Ovary (tissue), 9 donors: ENCODE data around the gene NAT8L. TPM values are rescaled to one million over a fixed set of nuclear protein-coding genes. Genes with fewer than 3 reads are reported as not detected.

Experiments
- DNase-seq, 5 donors: peaks; one replicate each; pipeline ENCODE4 v3.0.0-alpha.2; 2019 to 2020
- H3K27ac ChIP-seq, 2 donors: fragments of 200-600 bp; one replicate each; pipeline versions ENCODE4 v1.5.1 to v1.8.0; 2019 to 2022
- H3K27me3 ChIP-seq: fragments of 200-600 bp; one replicate; pipeline ENCODE4 v1.8.0; 2022
- H3K36me3 ChIP-seq: fragments of 200-600 bp; sonication (generic); one replicate; pipeline ENCODE4 v1.5.1; 2019
- H3K4me1 ChIP-seq: one replicate; pipeline ENCODE4 v1.8.1; 2013; ENCODE audit warnings: mild to moderate bottlenecking, moderate library complexity; ENCODE audit not compliant: insufficient read depth
- H3K4me3 ChIP-seq: fragments of 200-600 bp; sonication (generic); one replicate; pipeline ENCODE4 v1.5.1; 2017
- H3K9me3 ChIP-seq, 2 donors: fragments of 200-600 bp in 1 of 2; sonication (generic) in 1 of 2; one replicate each; pipeline versions ENCODE4 v1.5.1 to v1.8.1; 2013 to 2019; ENCODE audit warnings: mild to moderate bottlenecking in 1 of 2, moderate library complexity in 1 of 2
- EP300 ChIP-seq: sonication (generic); formaldehyde crosslinking; IDR thresholded peaks from one replicate; pipeline ENCODE4 v1.6.1; 2017; ENCODE audit warnings: antibody characterized with exemption
- POLR2A ChIP-seq: fragments of 450-650 bp; IDR thresholded peaks from one replicate; pipeline ENCODE4 v1.6.1; 2017; ENCODE audit warnings: antibody characterized with exemption, mild to moderate bottlenecking, moderate library complexity
- WGBS, 3 donors: extraction: QIAGEN DNeasy Blood & Tissue Kit in 1 of 3; methylation state at CpG; one replicate each; pipeline versions ENCODE4 v1.1.5 to v1.1.7; 2013 to 2017; 5-methylcytosine and 5-hydroxymethylcytosine counted together
- intact Hi-C, 4 donors: fragments of 100-400 bp; cut with DNase I; formaldehyde crosslinking; loops; one replicate each; pipeline versions ENCODE4 v1.11.0 to v1.15.1; 2022 to 2023
- polyA plus RNA-seq, 2 donors: library from polyadenylated mRNA; stranded (reverse); fragments of 200-250 nt in 1 of 2; fragments of 350-450 nt in 1 of 2; fragmentation: Illumina TruSeq in 1 of 2; extraction: RNeasy Lipid Tissue Mini Kit (QIAGEN cat#74804) in 1 of 2; gene quantifications; one replicate each; pipeline ENCODE4 v1.2.3, GENCODE V29; 2013 to 2014
- total RNA-seq, 7 donors: library from RNA; depleted of rRNA in 2 of 7; stranded (reverse); fragments of >200 nt in 2 of 7; fragmentation: NEBNext Ultra II Directional in 3 of 7; extraction: Animal tissue kit (Norgen Biotek cat#: 25700) in 3 of 7; gene quantifications; one replicate each; pipeline versions ENCODE4 v1.1.0 to v1.2.4, GENCODE V29; 2016 to 2023
- TF ChIP-seq, protein P1 (sequence below), 3 donors: fragments of 450-650 bp in 2 of 3; fragments of 200-600 bp in 1 of 3; IDR thresholded peaks; one replicate each; pipeline versions ENCODE4 v1.5.1 to v1.8.0; 2016 to 2022; ENCODE audit warnings: antibody characterized with exemption in 3 of 3, mild to moderate bottlenecking in 1 of 3
- donor health status: DM: no; HTN: no; CAD: no; lungs with moderate emphysema.
- donor health status: DM: no; HTN: no; CAD: no.
- donor health status: Bipolar disorder and iron deficiency.
- donor health status: DM: yes; HTN: yes; CAD: no.
- donor health status: DM: no; HTN: no; CAD: no.
- donor health status: DM: yes; HTN: yes; CAD: no.

NAT8L gene
- total and polyA plus RNA-seq, 9 donors: 0.24 to 4.1 (median 1.3) TPM

DNA sequence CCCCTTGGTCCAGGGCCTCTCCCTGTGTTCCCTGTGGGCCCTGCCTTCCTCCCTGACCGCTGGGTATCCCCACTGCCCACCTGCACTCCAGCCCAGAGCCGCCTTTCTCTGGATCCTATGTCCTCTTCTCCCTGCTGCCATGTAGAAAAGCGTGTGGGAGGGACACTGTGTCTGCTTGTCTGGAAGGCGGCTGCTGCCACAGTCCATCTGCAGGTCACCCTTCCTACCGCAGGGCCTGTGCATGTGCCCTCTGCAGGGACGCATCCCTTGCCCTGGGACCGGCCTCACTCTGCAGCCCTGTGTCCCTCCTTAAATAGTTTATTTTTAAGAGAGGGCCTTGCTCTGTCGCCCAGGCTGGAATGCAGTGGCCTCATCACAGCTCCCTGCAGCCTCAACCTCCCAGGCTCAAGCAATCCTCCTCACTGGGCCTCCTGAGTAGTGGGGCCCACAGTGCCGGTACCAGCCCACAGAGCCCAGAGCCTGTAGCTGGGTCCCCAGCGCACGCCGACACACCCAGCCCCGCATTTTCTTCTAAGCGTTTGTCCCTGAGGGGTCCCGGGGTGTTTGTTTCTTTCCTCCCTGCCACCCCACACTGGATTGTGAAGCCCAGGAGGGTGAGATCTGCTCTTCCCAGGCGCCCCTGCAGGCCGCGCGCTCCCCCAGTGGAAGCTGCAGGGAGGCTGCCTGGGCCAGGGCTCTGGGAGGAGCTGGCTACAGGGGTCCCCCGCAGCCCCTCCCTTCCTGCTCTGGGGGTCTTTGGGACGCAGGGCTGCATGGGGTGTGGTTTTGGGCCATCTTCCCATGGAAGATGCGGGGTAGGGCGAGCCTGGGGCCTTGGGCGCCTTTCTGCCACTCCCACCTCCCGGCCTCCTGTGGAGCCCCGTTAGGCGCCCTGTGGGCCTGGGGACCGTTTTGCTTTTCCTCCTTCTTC lies 12.8 kb upstream of the NAT8L start:
- Histone ChIP-seq H3K4me3 (no peak overlapping the region), H3K36me3 (no peaks in the 10 kb centered on the region), H3K27me3 (peaks cover 4% of the 10 kb centered on the region), H3K9me3 (no peaks in the 10 kb centered on the region), H3K4me1 (peaks cover 3% of the 10 kb centered on the region), H3K27ac (no peak overlapping the region)
- no peak for DNase-seq
- 56 to 65% (median 64%) methylated on average over 25 to 28 of the region's 28 CpGs for whole genome bisulfite sequencing, 3 donors
- TF ChIP-seq, protein P1, sequence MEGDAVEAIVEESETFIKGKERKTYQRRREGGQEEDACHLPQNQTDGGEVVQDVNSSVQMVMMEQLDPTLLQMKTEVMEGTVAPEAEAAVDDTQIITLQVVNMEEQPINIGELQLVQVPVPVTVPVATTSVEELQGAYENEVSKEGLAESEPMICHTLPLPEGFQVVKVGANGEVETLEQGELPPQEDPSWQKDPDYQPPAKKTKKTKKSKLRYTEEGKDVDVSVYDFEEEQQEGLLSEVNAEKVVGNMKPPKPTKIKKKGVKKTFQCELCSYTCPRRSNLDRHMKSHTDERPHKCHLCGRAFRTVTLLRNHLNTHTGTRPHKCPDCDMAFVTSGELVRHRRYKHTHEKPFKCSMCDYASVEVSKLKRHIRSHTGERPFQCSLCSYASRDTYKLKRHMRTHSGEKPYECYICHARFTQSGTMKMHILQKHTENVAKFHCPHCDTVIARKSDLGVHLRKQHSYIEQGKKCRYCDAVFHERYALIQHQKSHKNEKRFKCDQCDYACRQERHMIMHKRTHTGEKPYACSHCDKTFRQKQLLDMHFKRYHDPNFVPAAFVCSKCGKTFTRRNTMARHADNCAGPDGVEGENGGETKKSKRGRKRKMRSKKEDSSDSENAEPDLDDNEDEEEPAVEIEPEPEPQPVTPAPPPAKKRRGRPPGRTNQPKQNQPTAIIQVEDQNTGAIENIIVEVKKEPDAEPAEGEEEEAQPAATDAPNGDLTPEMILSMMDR (IDR thresholded peaks at IDR 0.05): no peak
- TF ChIP-seq POLR2A (no peak), EP300 (no peak)
- intact Hi-C loops: no loop called here

DNA sequence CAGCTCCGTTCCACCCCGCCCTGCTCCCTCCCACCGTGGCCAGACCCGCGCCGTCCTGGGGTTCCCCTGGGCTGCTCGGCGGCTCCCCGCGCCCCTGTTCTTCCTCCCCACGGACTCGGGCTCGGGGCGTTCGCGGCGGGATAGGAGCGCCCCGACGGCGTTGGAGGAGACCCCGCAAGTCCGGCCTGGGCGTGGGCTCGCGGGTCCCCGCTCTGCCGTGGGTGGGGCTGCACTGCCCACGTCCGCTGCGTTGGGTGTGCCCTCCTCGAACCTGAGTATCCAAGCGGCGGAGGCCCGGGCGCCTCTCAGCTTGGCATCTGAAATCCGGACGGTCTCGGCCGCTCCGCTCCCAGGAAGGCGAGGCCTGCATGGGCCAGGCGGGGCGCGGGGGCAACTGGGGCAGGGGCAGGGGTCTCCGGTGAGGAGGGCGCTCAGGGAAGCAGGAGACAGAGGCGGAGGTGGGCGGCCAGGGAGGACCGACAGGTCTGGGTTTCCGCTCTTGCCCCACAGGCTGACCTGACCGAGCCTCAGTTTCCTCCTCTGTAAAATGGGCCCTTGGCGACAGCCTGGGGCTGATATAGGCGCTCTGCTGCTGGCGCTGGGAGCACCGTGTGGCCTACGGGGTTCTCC lies 12.0 kb upstream of the NAT8L start:
- Histone ChIP-seq H3K9me3 (no peaks in the 10 kb centered on the region), H3K4me1 (no peaks in the 10 kb centered on the region), H3K27me3 (no peaks in the 10 kb centered on the region), H3K4me3 (no peak overlapping the region), H3K27ac (no peak overlapping the region), H3K36me3 (no peaks in the 10 kb centered on the region)
- TF ChIP-seq POLR2A (no peak), EP300 (no peak)
- TF ChIP-seq, protein P1 (IDR thresholded peaks at IDR 0.05): no peak
- intact Hi-C loops: no loop called here
- WGBS, 3 donors: 32 to 71% (median 37%) methylated on average over 21 to 57 of the region's 57 CpGs
- DNase-seq: no peak

DNA sequence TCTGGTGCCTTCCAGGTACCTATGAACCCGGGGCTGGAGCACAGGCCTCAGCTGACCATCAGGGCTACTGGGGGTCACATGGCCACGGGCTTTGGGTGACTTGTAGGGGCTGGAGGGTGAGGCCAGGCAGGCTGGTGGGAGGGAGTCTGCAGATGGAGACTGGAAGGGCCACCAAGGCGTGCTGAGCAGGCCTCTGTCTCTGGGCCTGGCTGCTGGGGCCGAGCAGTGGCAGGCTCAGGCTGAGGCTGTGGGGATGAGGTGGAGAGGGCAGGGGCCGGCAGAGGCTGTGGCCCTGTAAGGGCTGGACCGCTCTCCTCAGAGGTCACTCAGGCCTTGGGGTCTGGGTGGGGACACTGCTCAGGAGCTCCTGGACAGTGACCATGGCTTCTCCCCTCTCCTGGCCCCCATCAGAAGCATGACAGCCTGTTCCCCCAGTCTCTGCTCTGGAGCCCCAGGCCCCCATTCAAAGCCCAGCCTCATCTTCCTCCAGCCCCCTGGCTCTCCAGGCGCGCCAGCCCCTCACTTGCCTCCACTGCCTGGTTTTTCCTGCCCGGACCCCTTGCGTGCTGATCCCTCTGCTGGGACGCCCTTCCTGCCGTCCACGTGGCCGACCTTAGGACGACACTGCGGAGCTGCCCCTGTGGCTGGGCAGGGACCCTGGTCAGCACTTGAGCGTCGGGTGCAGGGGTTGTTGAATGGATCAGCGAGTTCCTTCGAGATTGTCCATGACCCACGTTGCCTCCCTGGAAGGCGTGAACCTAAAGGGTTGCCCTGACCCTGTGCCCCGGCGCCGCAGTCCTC lies 11.1 kb upstream of the NAT8L start:
- Histone ChIP-seq H3K4me1 (no peaks in the 10 kb centered on the region), H3K9me3 (no peaks in the 10 kb centered on the region), H3K27me3 (no peaks in the 10 kb centered on the region), H3K36me3 (no peaks in the 10 kb centered on the region), H3K27ac (no peak overlapping the region), H3K4me3 (no peak overlapping the region)
- TF ChIP-seq, protein P1 (IDR thresholded peaks at IDR 0.05): no peak
- no peak for DNase-seq
- intact Hi-C loops: no loop called here
- 85 to 92% (median 88%) methylated on average over 25 of the region's 25 CpGs for WGBS, 3 donors

DNA sequence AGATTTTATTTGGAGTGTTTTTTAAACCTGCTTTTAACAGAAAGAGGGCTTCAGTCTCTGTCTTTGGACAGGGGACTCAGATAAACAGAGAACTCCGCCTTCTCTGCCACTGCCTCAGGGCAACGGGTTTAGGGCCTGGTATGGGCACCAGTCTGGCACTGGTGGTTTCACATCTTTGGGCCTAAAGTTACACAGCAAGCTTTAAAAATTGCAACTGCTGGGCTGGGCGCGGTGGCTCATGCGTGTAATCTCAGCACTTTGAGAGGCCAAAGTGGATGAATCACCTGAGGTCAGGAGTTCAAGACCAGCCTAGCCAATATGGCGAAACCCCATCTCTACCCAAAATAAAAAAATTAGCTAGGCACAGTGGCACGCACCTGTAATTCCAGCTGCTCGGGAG lies 10.3 kb upstream of the NAT8L start:
- no peak for DNase-seq
- Histone ChIP-seq H3K27ac (no peak overlapping the region), H3K27me3 (no peaks in the 10 kb centered on the region), H3K4me3 (no peak overlapping the region), H3K4me1 (no peaks in the 10 kb centered on the region), H3K9me3 (no peaks in the 10 kb centered on the region), H3K36me3 (no peaks in the 10 kb centered on the region)
- WGBS, 3 donors: 92 to 93% (median 93%) methylated on average over 8 of the region's 8 CpGs
- no peak for TF ChIP-seq EP300
- TF ChIP-seq, protein P1 (IDR thresholded peaks at IDR 0.05): no peak
- TF ChIP-seq POLR2A: no peak
- intact Hi-C loops: no loop called here
